Measurements from ENCODE around the gene PPP1R14C. TPM values are rescaled to one million over a fixed set of nuclear protein-coding genes. Genes with fewer than 3 reads are reported as not detected.

The PPP1R14C gene
- total RNA-seq, 1 donor from 2014 or later, result 0.46 TPM

DNA sequence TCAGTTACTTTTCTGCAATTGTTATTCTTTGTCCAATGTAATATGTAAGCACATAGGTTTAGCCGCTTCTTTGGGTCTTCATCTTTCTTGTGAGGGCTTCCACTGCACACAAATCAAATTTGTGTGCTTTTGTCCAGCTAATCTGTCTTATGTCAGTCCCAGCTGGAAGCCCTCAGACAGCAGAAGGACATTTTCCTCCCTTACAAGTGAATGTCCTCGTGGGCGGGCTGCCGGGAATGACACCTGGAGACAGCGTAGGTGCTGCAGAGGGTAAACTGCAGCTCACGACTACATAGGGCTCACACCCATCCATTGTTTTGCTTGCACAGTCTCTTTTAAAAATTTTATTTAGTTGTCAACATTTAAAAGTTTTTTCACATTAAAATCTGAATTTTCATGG lies 24.6 kb upstream of the PPP1R14C start:
- Mint-ChIP-seq H3K36me3 (ENCODE audit: unreplicated experiment) (no peaks in the 10 kb centered on the region), H3K4me3 (ENCODE audit: unreplicated experiment) (no peak overlapping the region), H3K9me3 (ENCODE audit: unreplicated experiment) (no peaks in the 10 kb centered on the region), H3K27me3 (ENCODE audit: unreplicated experiment) (no peaks in the 10 kb centered on the region), H3K27ac (ENCODE audit: unreplicated experiment) (no peak overlapping the region), H3K4me1 (ENCODE audit: unreplicated experiment) (peaks cover 10% of the 10 kb centered on the region)
- TF ChIP-seq, protein P1, sequence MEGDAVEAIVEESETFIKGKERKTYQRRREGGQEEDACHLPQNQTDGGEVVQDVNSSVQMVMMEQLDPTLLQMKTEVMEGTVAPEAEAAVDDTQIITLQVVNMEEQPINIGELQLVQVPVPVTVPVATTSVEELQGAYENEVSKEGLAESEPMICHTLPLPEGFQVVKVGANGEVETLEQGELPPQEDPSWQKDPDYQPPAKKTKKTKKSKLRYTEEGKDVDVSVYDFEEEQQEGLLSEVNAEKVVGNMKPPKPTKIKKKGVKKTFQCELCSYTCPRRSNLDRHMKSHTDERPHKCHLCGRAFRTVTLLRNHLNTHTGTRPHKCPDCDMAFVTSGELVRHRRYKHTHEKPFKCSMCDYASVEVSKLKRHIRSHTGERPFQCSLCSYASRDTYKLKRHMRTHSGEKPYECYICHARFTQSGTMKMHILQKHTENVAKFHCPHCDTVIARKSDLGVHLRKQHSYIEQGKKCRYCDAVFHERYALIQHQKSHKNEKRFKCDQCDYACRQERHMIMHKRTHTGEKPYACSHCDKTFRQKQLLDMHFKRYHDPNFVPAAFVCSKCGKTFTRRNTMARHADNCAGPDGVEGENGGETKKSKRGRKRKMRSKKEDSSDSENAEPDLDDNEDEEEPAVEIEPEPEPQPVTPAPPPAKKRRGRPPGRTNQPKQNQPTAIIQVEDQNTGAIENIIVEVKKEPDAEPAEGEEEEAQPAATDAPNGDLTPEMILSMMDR (IDR thresholded peaks at IDR 0.05), result no peak
- no peak for DNase-seq (ENCODE audit: extremely low spot score, unreplicated experiment)

DNA sequence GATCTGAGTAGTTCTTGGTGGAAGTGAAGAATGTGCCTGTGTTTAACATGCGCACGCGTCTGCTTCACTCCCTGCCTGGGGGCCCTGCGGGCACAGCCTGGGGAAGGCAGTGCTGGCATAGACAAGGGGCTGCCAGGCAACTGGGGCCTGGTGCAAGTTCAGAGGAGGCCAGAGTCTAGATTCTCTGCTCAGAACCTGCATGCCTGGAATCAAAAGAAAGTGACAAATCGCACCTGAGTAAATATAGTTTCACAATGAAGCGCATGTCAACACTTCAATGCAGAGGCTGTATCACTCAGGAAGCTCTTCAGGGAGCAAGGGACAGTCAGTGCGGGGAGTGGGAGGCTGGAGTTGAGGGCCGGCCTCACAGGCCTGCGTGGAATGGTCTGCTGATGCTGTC lies 24.2 kb upstream of the PPP1R14C start:
- Mint-ChIP-seq H3K4me3 (ENCODE audit: unreplicated experiment) (no peak overlapping the region), H3K27ac (ENCODE audit: unreplicated experiment) (no peak overlapping the region), H3K27me3 (ENCODE audit: unreplicated experiment) (no peaks in the 10 kb centered on the region), H3K36me3 (ENCODE audit: unreplicated experiment) (no peaks in the 10 kb centered on the region), H3K9me3 (ENCODE audit: unreplicated experiment) (no peaks in the 10 kb centered on the region), H3K4me1 (ENCODE audit: unreplicated experiment) (peaks cover 10% of the 10 kb centered on the region)
- DNase-seq (ENCODE audit: extremely low spot score, unreplicated experiment), result no peak
- TF ChIP-seq, protein P1 (IDR thresholded peaks at IDR 0.05), result no peak

DNA sequence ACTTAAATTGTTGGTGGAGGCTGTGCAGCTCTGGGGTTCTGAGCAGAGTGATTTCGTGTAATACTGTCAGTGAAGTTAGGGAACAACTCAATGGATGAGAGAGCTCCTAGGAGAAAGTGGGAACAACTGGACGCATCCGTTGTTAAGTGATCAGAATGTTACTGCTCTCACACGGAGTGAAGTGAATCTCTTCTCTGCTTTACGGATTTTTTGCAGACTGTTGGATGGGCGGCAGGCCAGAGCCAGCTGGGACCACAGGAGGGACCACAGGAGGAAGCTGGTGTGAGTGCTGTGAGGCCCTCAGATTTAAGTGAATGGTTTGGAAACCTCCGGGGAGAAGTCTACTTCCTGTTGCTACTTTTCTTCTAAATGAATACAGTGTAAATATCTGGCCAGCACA lies 23.7 kb upstream of the PPP1R14C start:
- H3K9me3 Mint-ChIP-seq (ENCODE audit: unreplicated experiment), result no peaks in the 10 kb centered on the region

DNA sequence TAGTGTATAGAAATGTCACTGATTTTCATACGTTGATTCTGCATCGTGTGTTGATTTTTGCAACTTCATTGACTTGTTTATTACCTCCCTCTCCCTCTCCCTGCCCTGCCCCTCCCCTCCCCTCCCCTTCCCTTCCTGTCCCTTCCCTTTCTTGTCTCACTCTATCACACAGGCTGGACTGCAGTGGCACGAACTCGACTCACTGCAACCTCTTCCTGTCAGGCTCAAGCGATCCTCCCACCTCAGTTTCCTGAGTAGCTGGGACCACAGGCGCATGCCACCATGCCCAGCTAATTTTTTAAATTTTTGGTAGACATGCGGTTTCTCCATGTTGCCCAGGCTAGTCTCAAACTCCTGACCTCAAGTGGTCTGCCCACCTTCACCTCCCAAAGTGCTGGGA lies 19.2 kb upstream of the PPP1R14C start:
- Mint-ChIP-seq H3K4me1 (ENCODE audit: unreplicated experiment) (peaks cover 10% of the 10 kb centered on the region), H3K27me3 (ENCODE audit: unreplicated experiment) (peaks cover 17% of the 10 kb centered on the region), H3K36me3 (ENCODE audit: unreplicated experiment) (no peaks in the 10 kb centered on the region), H3K4me3 (ENCODE audit: unreplicated experiment) (no peak overlapping the region), H3K9me3 (ENCODE audit: unreplicated experiment) (no peaks in the 10 kb centered on the region), H3K27ac (ENCODE audit: unreplicated experiment) (no peak overlapping the region)
- DNase-seq (ENCODE audit: extremely low spot score, unreplicated experiment), result peak; percentile 60
- TF ChIP-seq, protein P1 (IDR thresholded peaks at IDR 0.05), result no peak

More for the DNA sequence above, 23.7 kb upstream of the PPP1R14C start:
- no peak overlapping the region for H3K4me3 Mint-ChIP-seq (ENCODE audit: unreplicated experiment)
- DNase-seq (ENCODE audit: extremely low spot score, unreplicated experiment), result no peak
- H3K27ac Mint-ChIP-seq (ENCODE audit: unreplicated experiment), result no peak overlapping the region
- peaks cover 10% of the 10 kb centered on the region for H3K4me1 Mint-ChIP-seq (ENCODE audit: unreplicated experiment)
- no peaks in the 10 kb centered on the region for H3K36me3 Mint-ChIP-seq (ENCODE audit: unreplicated experiment)
- H3K27me3 Mint-ChIP-seq (ENCODE audit: unreplicated experiment), result peaks cover under 1% of the 10 kb centered on the region
- TF ChIP-seq, protein P1 (IDR thresholded peaks at IDR 0.05), result no peak

DNA sequence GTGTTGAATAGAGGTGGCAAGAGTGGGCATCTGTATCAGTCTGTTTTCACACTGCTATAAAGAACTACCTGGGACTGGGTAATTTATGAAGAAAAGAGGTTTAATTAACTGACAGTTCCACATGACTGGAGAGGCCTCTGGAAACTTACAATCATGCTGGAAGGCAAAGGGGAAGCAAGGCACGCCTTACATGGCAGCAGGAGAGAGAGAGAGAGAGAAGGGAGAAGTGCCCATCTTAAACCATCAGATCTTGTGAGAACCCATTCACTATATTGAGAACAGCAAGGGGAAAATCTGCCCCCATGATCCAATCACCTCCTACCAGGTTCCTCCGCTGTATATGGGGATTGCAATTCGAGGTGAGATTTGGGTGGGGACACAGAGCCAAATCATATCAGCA lies 18.6 kb upstream of the PPP1R14C start:
- H3K36me3 Mint-ChIP-seq (ENCODE audit: unreplicated experiment), result no peaks in the 10 kb centered on the region
- H3K27me3 Mint-ChIP-seq (ENCODE audit: unreplicated experiment), result peaks cover 17% of the 10 kb centered on the region

More for the DNA sequence above, 18.6 kb upstream of the PPP1R14C start:
- Mint-ChIP-seq H3K9me3 (ENCODE audit: unreplicated experiment) (no peaks in the 10 kb centered on the region), H3K4me3 (ENCODE audit: unreplicated experiment) (no peak overlapping the region), H3K4me1 (ENCODE audit: unreplicated experiment) (peaks cover 7% of the 10 kb centered on the region), H3K27ac (ENCODE audit: unreplicated experiment) (no peak overlapping the region)
- TF ChIP-seq, protein P1 (IDR thresholded peaks at IDR 0.05), result no peak
- no peak for DNase-seq (ENCODE audit: extremely low spot score, unreplicated experiment)
